GM12878 (cell line): ENCODE results near the gene ACVR1C. TPM values are rescaled to one million over a fixed set of nuclear protein-coding genes. Genes with fewer than 3 reads are reported as not detected.

ENCODE experiments used
- ATAC-seq: fragments of 200-7000 bp; cut with Tn5 transposase; 3 replicates; pipeline ENCODE4 v1.9.1; 2020; ENCODE audit warnings: mild to moderate bottlenecking, moderate library complexity
- BruUV-seq: library from RNA; stranded (reverse); fragments of 400-500 nt; replicated peaks from 2 replicates; lab custom pipeline; 2021; lab: Mats Ljungman, UMichigan
- CTCF ChIA-PET: fragments of 300-600 bp; sonication (Branson Sonifier 250); formaldehyde crosslinking; extraction: SDS; loops from one replicate; lab custom pipeline; 2021; ENCODE audit warnings: inconsistent platforms; lab: Yijun Ruan, JAX
- POLR2A ChIA-PET: fragments of 350-600 bp; formaldehyde crosslinking; extraction: SDS; loops from one replicate; lab custom pipeline; 2021; ENCODE audit warnings: inconsistent platforms; lab: Charles Lee
- RAD21 ChIA-PET: fragments of 300-600 bp; sonication (Branson Sonifier 250); formaldehyde crosslinking; loops from one replicate; lab custom pipeline; 2023; ENCODE audit warnings: antibody characterized with exemption; ENCODE audit not compliant: unreplicated experiment; lab: Charles Lee
- SMC1A ChIA-PET: fragments of 300-600 bp; sonication (Branson Sonifier 250); formaldehyde crosslinking; loops from one replicate; lab custom pipeline; 2023; ENCODE audit not compliant: unreplicated experiment, uncharacterized antibody; lab: Charles Lee
- DNase-seq: peaks from one replicate; pipeline ENCODE4 v3.0.0-alpha.2; 2011; ENCODE audit warnings: low read depth, low spot score
- FAIRE-seq: peaks from 3 replicates; lab custom pipeline; 2011; peaks lifted over from hg19 to GRCh38; lab: Jason Lieb, UNC
- H2AFZ ChIP-seq: 2 replicates; pipeline ENCODE4 v1.6.0; 2011; ENCODE audit warnings: low read depth, low read length, control low read depth; ENCODE audit not compliant: control insufficient read depth
- H3K27ac ChIP-seq: 2 replicates; pipeline ENCODE4 v1.5.1; 2011; ENCODE audit warnings: control low read depth; ENCODE audit not compliant: control insufficient read depth, insufficient read depth
- H3K27me3 ChIP-seq, 2 experiments: replicated peaks in 1 of 2; 2 replicates each; pipeline versions ENCODE4 v1.6.0 to v1.6.1; 2011; ENCODE audit warnings: low read length in 1 of 2; ENCODE audit not compliant: control insufficient read depth in 2 of 2, insufficient read depth in 2 of 2
- H3K36me3 ChIP-seq, 2 experiments: 2 replicates each; pipeline ENCODE4 v1.5.1; 2011; ENCODE audit warnings: low read length in 1 of 2; ENCODE audit not compliant: control insufficient read depth in 2 of 2, insufficient read depth in 2 of 2
- H3K4me1 ChIP-seq: 2 replicates; pipeline ENCODE4 v1.6.1; 2011; ENCODE audit warnings: mild to moderate bottlenecking, low read length, moderate library complexity, mixed read lengths; ENCODE audit not compliant: control insufficient read depth, insufficient read depth
- H3K4me2 ChIP-seq: 2 replicates; pipeline ENCODE4 v1.6.0; 2011; ENCODE audit warnings: control low read depth; ENCODE audit not compliant: control insufficient read depth, insufficient read depth
- H3K4me3 ChIP-seq: fragments of 200-600 bp; sonication (generic); 2 replicates; pipeline ENCODE4 v1.5.1; 2016
- H3K79me2 ChIP-seq: 2 replicates; pipeline ENCODE4 v1.6.0; 2011; ENCODE audit warnings: low read length; ENCODE audit not compliant: control insufficient read depth, insufficient read depth
- H3K9ac ChIP-seq: 2 replicates; pipeline ENCODE4 v1.8.0; 2011; ENCODE audit warnings: low read length, control low read depth, mixed read lengths; ENCODE audit not compliant: control insufficient read depth, insufficient read depth
- H3K9me3 ChIP-seq: replicated peaks from 3 replicates; pipeline ENCODE4 v1.5.1; 2011; ENCODE audit warnings: mild to moderate bottlenecking, low read length; ENCODE audit not compliant: control insufficient read depth, insufficient read depth
- H4K20me1 ChIP-seq: 2 replicates; pipeline ENCODE4 v1.6.0; 2011; ENCODE audit not compliant: control insufficient read depth, insufficient read depth
- MTA2 ChIP-seq: fragments of 450-650 bp; IDR thresholded peaks from 2 replicates; pipeline ENCODE4 v1.6.1; 2016; ENCODE audit warnings: low read depth, mild to moderate bottlenecking, moderate library complexity
- POLR2AphosphoS2 ChIP-seq: IDR thresholded peaks from 2 replicates; pipeline ENCODE4 v1.6.1; 2011; ENCODE audit warnings: low read depth, mild to moderate bottlenecking, low read length, improper control_type of control experiment, moderate library complexity
- SP1 ChIP-seq: IDR thresholded peaks from one replicate; pipeline ENCODE4 v1.6.1; 2011; ENCODE audit warnings: low read depth, low read length
- ZBTB40 ChIP-seq: fragments of 450-650 bp; IDR thresholded peaks from 2 replicates; pipeline ENCODE4 v1.6.1; 2016; ENCODE audit warnings: mild to moderate bottlenecking, moderate library complexity, borderline replicate concordance
- ZNF622 ChIP-seq: fragments of 450-650 bp; IDR thresholded peaks from 2 replicates; pipeline ENCODE4 v1.6.1; 2017; ENCODE audit warnings: mild to moderate bottlenecking, inconsistent platforms
- ZNF687 ChIP-seq: fragments of 450-650 bp; IDR thresholded peaks from 2 replicates; pipeline ENCODE4 v1.6.1; 2017; ENCODE audit warnings: mild to moderate bottlenecking, moderate library complexity
- WGBS: methylation state at CpG from one replicate; pipeline ENCODE4 v1.1.6; 2016; ENCODE audit warnings: low lambda C conversion rate; ENCODE audit not compliant: insufficient replicate concordance, insufficient coverage; ENCODE audit errors: missing lambda C conversion rate; 5-methylcytosine and 5-hydroxymethylcytosine counted together
- in situ Hi-C: fragments of 300-500 bp; cut with MboI; formaldehyde crosslinking; loops from 9 replicates; pipeline ENCODE4 v1.14.3; 2018; ENCODE audit warnings: mixed read lengths
- intact Hi-C: fragments of 100-400 bp; cut with micrococcal nuclease; formaldehyde crosslinking; loops from one replicate; pipeline ENCODE4 v1.14.2; 2022; ENCODE audit not compliant: unreplicated experiment
- polyA plus RNA-seq, 11 experiments: library from polyadenylated mRNA; depleted of rRNA in 4 of 11; unstranded in 6 of 11; stranded (reverse) in 5 of 11; fragments of >200 nt; fragmentation: Nextera tagmentation in 4 of 11; fragmentation: Illumina TruSeq in 1 of 11; extraction: Ambion mirVana in 4 of 11; extraction: Trizol in 1 of 11; gene quantifications; 1 replicate in 1 of 11; 2 replicates in 10 of 11; pipeline versions ENCODE4 v1.2.1 to v1.2.3, GENCODE V29; 2011 to 2016; ENCODE audit warnings: inconsistent platforms in 2 of 11, missing spikeins in 2 of 11, low read depth in 1 of 11
- total RNA-seq, 4 experiments: library from RNA; depleted of rRNA in 3 of 4; stranded (reverse); fragments of >200 nt in 3 of 4; fragmentation: Illumina TruSeq in 1 of 4; extraction: Trizol in 1 of 4; gene quantifications; 2 replicates each; pipeline versions ENCODE4 v1.2.1 to v1.2.3, GENCODE V29; 2013 to 2021

The ACVR1C gene
- total and polyA plus RNA-seq, 10 of the 15 experiments (the other 5 are each of a cell fraction or from before 2014, with no cell fraction given) = not detected

GRCh38 chr2:157657858-157658257 lies 29.2 kb upstream of the ACVR1C start:
- CTCF ChIA-PET = no interaction called here

More at GRCh38 chr2:157657858-157658257, 29.2 kb upstream of the ACVR1C start:
- DNase-seq = no peak
- Histone ChIP-seq H3K36me3 (no peaks in the 10 kb centered on the region), H3K27ac (no peak overlapping the region), H3K9me3 (no peaks in the 10 kb centered on the region), H3K4me1 (no peaks in the 10 kb centered on the region), H3K4me2 (no peak overlapping the region), H3K27me3 (no peaks in the 10 kb centered on the region), H3K4me3 (no peak overlapping the region), H4K20me1 (no peaks in the 10 kb centered on the region), H3K79me2 (no peaks in the 10 kb centered on the region), H3K9ac (no peak overlapping the region), H2AFZ (no peak overlapping the region)
- FAIRE-seq = no peak
- WGBS = 0% methylated on average over 1 of the region's 1 CpG
- in situ Hi-C loops (no loop called here), intact Hi-C loops (no loop called here)
- BruUV-seq = no TSS peak
- RAD21 ChIA-PET = no interaction called here
- SMC1A ChIA-PET = no interaction called here
- ATAC-seq = no peak
- POLR2A ChIA-PET = no interaction called here
- TF ChIP-seq POLR2AphosphoS2 (no peak), MTA2 (no peak), ZBTB40 (no peak), SP1 (no peak), ZNF687 (no peak), ZNF622 (no peak)
